Fibroblast of lung (primary cell): ENCODE data around the gene KIF18A.

Source experiments
- EZH2 ChIP-seq: IDR thresholded peaks from 2 replicates; pipeline ENCODE4 v1.5.1; 2012; ENCODE audit warnings: low read length, control low read depth, mild to moderate bottlenecking; ENCODE audit errors: missing control alignments
- TF ChIP-seq, protein P1 (sequence below), 2 donors: IDR thresholded peaks in 1 of 2; conservative IDR thresholded peaks in 1 of 2; 1 replicate in 1 of 2; 2 replicates in 1 of 2; pipeline ENCODE4 v1.5.1; 2011 to 2012; ENCODE audit warnings: low read length in 2 of 2, control low read depth in 1 of 2, inconsistent platforms in 1 of 2, low read depth in 1 of 2, mild to moderate bottlenecking in 1 of 2

DNA sequence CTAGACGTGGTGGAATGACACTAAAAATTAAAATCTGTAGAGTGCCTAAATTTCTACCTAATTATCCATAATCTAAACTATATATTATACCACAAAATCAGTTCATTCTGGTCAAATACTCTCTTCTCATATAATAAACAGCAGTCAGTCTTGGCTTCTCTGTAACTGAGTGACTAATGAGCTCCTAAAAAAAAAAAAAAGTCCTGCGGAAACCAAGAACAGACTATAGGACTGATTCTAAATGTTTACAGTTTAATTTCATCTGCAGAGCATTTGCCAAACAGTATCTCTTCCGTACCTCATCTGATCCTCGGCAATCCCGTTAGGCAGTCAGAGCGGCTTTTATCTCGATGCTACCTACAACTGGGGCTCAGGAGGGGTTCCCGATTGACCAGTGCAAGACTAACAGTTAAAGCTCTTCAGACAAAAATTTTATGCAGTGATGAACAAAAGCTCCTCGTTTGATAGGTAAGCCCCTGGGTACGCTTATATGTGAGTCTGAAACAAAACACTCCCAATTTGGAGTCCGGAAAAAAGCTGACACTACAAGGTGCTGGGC is 686 bp downstream of the KIF18A start:
- TF ChIP-seq, protein P1, sequence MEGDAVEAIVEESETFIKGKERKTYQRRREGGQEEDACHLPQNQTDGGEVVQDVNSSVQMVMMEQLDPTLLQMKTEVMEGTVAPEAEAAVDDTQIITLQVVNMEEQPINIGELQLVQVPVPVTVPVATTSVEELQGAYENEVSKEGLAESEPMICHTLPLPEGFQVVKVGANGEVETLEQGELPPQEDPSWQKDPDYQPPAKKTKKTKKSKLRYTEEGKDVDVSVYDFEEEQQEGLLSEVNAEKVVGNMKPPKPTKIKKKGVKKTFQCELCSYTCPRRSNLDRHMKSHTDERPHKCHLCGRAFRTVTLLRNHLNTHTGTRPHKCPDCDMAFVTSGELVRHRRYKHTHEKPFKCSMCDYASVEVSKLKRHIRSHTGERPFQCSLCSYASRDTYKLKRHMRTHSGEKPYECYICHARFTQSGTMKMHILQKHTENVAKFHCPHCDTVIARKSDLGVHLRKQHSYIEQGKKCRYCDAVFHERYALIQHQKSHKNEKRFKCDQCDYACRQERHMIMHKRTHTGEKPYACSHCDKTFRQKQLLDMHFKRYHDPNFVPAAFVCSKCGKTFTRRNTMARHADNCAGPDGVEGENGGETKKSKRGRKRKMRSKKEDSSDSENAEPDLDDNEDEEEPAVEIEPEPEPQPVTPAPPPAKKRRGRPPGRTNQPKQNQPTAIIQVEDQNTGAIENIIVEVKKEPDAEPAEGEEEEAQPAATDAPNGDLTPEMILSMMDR (conservative IDR thresholded peaks at IDR 0.05 in 1 of 2, IDR thresholded peaks at IDR 0.05 in 1 of 2; ENCODE audit: low read depth in 1 of 2, low read length in 2 of 2), result no peak
- TF ChIP-seq EZH2, result no peak
